Choroid plexus epithelial cell (primary cell): ENCODE measurements around the gene RIPOR3.

ENCODE experiments used
- DNase-seq: peaks from one replicate; pipeline ENCODE4 v3.0.0-alpha.2; 2010; ENCODE audit warnings: low read depth
- H3K4me3 ChIP-seq: 2 replicates; pipeline ENCODE4 v1.5.1; 2011; ENCODE audit warnings: low read depth, mild to moderate bottlenecking, control low read depth, low read length, moderate library complexity
- CTCF ChIP-seq: conservative IDR thresholded peaks from 2 replicates; pipeline ENCODE4 v1.5.1; 2011; ENCODE audit warnings: low read depth, mild to moderate bottlenecking, control low read depth, inconsistent platforms, low read length, moderate library complexity

RIPOR3 gene

GRCh38 chr20:50690650-50691572, at the start of gene RIPOR3:
Gene RIPOR3, minus strand, starts transcription at chr20:50691542. Its CDS starts 414 bp downstream, at chr20:50691128.
- TF ChIP-seq CTCF, result no peak
- peak within 1 kb of the TSS; percentile 80 for H3K4me3 ChIP-seq
- DNase-seq, result peak; percentile 76

- no peak for TF ChIP-seq CTCF
- DNase-seq, result peak; percentile 39
- H3K4me3 ChIP-seq, result no peak overlapping the region
Measured at GRCh38 chr20:50737352-50737751, 46.0 kb upstream of the RIPOR3 start.

- no peak overlapping the region for H3K4me3 ChIP-seq
- no peak for TF ChIP-seq CTCF
- DNase-seq, result no peak
Measured at GRCh38 chr20:50735813-50736212, 44.5 kb upstream of the RIPOR3 start.

GRCh38 chr20:50734730-50735679, 43.7 kb upstream of the RIPOR3 start:
- no peak for DNase-seq
- no peak for TF ChIP-seq CTCF
- no peak overlapping the region for H3K4me3 ChIP-seq

GRCh38 chr20:50733644-50734349, 42.5 kb upstream of the RIPOR3 start:
- DNase-seq, result no peak
- no peak for TF ChIP-seq CTCF
- H3K4me3 ChIP-seq, result no peak overlapping the region

- peak overlapping the region; percentile 82 for H3K4me3 ChIP-seq
- DNase-seq, result no peak
- no peak for TF ChIP-seq CTCF
Measured at GRCh38 chr20:50731930-50732690, 40.8 kb upstream of the RIPOR3 start.
